T-helper 1 cell treated with Interleukin-12 subunit alpha and Interleukin-12 subunit beta and Interleukin-4 antibody, amounts not matched to agents 30 ng/mL and 1 ng/mL, for 36 hours (primary cell): ENCODE data around the gene PCDHB14. TPM values are rescaled to one million over a fixed set of nuclear protein-coding genes. Genes with fewer than 3 reads are reported as not detected.
"Not testable (repeated sequence)": the region's sequence is repeated elsewhere in the genome, so short reads cannot be mapped to it uniquely, and the experiment has no call there.

Experiments
- intact Hi-C: fragments of 100-400 bp; cut with micrococcal nuclease; formaldehyde crosslinking; loops from one replicate; pipeline ENCODE4 v1.15.1; 2024
- total RNA-seq: library from RNA; stranded (reverse); gene quantifications from 2 replicates; pipeline ENCODE4 v1.2.3, GENCODE V29; 2022

PCDHB14 gene
- total RNA-seq: not detected in 2 replicates

GRCh38 chr5:141223112-141223783, at the start of gene PCDHB14:
TSS of gene PCDHB14 (plus strand) at chr5:141223343. CDS start at chr5:141223506, 163 bp downstream.
- intact Hi-C loops: loop anchor here (2.0 kb wide), 1 partner anchor 342 kb away; no protein-coding TSS in a partner anchor

DNA sequence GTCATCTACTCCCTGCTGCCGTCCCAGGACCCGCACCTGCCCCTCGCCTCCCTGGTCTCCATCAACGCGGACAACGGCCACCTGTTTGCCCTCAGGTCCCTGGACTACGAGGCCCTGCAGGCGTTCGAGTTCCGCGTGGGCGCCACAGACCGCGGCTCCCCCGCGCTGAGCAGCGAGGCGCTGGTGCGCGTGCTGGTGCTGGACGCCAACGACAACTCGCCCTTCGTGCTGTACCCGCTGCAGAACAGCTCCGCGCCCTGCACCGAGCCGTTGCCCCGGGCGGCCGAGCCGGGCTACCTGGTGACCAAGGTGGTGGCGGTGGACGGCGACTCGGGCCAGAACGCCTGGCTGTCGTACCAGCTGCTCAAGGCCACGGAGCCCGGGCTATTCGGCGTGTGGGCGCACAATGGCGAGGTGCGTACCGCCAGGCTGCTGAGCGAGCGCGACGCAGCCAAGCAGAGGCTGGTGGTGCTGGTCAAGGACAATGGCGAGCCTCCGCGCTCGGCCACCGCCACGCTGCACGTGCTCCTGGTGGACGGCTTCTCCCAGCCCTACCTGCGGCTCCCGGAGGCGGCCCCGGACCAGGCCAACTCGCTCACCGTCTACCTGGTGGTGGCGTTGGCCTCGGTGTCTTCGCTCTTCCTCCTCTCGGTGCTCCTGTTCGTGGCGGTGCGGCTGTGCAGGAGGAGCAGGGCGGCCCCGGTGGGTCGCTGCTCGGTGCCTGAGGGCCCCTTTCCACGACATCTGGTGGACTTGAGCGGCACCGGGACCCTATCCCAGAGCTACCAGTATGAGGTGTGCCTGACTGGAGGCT, 48.6 kb upstream of the PCDHB14 start:
- intact Hi-C loops: not testable (repeated sequence)

- intact Hi-C loops: no loop called here
Observed at GRCh38 chr5:141175933-141176332, 47.2 kb upstream of the PCDHB14 start.

DNA sequence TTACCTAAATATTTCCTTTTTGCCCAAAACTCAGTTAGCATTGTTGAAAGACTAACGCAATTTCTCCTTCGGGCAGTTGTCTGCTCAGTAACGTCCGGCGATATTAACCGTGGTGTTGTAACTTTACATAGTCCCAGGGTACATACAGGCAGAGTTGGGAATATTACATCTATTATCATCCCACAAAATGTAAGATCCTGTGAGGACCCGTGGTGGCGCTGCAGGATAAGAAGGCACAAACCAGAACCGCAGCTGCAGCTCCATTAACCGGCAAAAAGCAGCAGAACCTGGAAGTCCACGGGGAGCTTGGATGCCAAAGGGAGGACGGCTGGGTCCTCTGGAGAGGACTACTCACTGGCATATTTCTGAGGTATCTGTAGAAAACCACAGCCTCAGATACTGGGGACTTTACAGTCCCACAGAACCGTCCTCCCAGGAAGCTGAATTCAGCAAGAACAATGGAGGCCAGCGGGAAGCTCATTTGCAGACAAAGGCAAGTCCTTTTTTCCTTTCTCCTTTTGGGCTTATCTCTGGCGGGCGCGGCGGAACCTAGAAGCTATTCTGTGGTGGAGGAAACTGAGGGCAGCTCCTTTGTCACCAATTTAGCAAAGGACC, 45.5 kb upstream of the PCDHB14 start, which contains the start of gene PCDHB8:
TSS of gene PCDHB8 (plus strand) at position 214 of the 615 bp plus-strand sequence. CDS start at position 459, 245 bp downstream.
- intact Hi-C loops: loop anchor here (2.0 kb wide), 1 partner anchor 37 kb away; no protein-coding TSS in a partner anchor

DNA sequence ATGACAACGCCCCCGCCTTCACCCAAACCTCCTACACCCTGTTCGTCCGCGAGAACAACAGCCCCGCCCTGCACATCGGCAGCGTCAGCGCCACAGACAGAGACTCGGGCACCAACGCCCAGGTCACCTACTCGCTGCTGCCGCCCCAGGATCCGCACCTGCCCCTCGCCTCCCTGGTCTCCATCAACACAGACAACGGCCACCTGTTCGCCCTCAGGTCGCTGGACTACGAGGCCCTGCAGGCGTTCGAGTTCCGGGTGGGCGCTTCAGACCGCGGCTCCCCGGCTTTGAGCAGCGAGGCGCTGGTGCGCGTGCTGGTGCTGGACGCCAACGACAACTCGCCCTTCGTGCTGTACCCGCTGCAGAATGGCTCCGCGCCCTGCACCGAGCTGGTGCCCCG, 43.8 kb upstream of the PCDHB14 start:
- intact Hi-C loops: loop anchor here (2.0 kb wide), 1 partner anchor 35 kb away; no protein-coding TSS in a partner anchor

DNA sequence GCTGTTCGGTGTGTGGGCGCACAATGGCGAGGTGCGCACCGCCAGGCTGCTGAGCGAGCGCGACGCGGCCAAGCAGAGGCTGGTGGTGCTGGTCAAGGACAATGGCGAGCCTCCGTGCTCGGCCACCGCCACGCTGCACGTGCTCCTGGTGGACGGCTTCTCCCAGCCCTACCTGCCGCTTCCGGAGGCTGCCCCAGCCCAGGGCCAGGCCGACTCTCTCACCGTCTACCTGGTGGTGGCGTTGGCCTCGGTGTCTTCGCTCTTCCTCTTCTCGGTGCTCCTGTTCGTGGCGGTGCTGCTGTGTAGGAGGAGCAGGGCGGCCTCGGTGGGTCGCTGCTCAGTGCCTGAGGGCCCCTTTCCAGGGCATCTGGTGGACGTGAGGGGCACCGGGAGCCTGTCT, 43.3 kb upstream of the PCDHB14 start:
- intact Hi-C loops: loop anchor here (2.0 to 10.0 kb wide), 2 partner anchors 35 to 335 kb away; partner anchors contain the start of genes PCDHA8 and PCDHA9

DNA sequence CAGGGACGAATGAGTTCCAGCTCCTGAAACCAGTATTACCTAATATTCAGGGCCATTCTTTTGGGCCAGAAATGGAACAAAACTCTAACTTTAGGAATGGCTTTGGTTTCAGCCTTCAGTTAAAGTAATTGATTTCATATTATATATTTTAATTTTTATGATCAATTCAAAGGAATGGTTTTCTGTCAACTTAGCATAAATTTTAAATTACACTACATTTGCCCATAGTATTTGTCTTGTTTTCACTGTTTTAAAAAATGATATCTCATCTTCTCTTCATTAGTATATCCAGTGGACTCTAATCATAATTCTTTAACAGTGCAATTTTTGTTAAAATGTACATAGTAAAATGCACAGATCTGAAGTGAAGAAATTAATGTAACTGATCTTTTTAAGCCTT, 42.8 kb upstream of the PCDHB14 start:
- intact Hi-C loops: loop anchor here (10.0 kb wide), 1 partner anchor 336 kb away; the partner anchor contains the start of genes PCDHA8 and PCDHA9

DNA sequence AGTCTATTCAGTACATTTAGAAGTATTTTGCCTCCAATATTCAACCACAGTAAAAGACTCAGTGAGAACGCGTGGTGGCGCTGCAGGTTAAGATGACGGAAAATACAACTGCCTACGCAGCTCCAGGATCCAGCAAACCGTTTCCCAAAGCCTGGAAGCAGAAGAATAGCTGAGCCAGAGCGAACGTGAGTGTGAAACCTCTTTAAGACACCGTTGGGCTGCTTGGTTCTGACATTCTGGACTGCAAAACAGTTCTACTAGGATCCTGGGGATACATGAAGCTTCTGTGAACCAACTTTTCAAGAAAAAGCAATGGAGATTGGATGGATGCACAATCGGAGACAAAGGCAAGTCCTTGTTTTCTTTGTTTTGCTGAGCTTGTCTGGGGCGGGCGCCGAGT, 40.9 kb upstream of the PCDHB14 start, which contains the start of gene PCDHB16:
TSS of gene PCDHB16 (plus strand) at position 140 of the 400 bp plus-strand sequence. CDS start at position 313, 173 bp downstream.
- intact Hi-C loops: loop anchor here (10.0 kb wide), 1 partner anchor 337 kb away; the partner anchor contains the start of genes PCDHA8 and PCDHA9

DNA sequence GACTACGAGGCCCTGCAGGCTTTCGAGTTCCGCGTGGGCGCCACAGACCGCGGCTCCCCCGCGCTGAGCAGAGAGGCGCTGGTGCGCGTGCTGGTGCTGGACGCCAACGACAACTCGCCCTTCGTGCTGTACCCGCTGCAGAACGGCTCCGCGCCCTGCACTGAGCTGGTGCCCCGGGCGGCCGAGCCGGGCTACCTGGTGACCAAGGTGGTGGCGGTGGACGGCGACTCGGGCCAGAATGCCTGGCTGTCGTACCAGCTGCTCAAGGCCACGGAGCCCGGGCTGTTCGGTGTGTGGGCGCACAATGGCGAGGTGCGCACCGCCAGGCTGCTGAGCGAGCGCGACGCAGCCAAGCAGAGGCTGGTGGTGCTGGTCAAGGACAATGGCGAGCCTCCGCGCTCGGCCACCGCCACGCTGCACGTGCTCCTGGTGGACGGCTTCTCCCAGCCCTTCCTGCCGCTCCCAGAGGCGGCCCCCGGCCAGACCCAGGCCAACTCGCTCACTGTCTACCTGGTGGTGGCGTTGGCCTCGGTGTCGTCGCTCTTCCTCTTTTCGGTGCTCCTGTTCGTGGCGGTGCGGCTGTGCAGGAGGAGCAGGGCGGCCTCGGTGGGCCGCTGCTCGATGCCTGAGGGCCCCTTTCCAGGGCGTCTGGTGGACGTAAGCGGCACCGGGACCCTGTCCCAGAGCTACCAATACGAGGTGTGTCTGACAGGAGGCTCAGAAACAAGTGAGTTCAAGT, 38.9 kb upstream of the PCDHB14 start:
- intact Hi-C loops: loop anchor here (10.0 kb wide), 1 partner anchor 339 kb away; the partner anchor contains the start of genes PCDHA8 and PCDHA9

DNA sequence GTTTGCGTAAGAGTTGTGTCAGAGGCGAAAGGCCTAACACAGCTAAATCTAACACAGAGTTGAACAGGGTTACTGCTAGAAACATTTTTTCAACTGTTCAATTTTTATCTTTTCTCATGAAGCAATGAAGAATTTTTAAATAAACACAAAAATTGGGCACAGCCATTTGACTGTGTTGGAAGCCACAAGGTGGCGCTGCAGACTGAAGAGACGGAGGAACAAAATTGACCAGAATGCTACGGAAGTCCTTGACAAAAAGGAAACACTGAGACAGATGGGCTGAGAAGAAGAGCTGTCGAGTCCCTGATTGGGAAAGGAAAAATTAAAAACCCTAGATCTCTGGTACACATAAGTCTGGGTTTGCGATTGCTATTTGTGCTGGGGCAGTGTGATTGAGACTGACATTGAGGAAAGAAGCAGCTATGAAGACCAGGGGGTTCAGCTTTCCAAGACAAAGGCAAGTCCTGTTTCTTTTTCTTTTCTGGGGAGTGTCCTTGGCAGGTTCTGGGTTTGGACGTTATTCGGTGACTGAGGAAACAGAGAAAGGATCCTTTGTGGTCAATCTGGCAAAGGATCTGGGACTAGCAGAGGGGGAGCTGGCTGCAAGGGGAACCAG, 36.1 kb upstream of the PCDHB14 start, which contains the start of gene PCDHB9:
TSS of gene PCDHB9 (plus strand) at position 265 of the 616 bp plus-strand sequence. CDS start at position 423, 158 bp downstream.
- intact Hi-C loops: loop anchor here (5.0 to 10.0 kb wide), 2 partner anchors 342 to 370 kb away; partner anchors contain the start of genes PCDHA8 and PCDHA9

DNA sequence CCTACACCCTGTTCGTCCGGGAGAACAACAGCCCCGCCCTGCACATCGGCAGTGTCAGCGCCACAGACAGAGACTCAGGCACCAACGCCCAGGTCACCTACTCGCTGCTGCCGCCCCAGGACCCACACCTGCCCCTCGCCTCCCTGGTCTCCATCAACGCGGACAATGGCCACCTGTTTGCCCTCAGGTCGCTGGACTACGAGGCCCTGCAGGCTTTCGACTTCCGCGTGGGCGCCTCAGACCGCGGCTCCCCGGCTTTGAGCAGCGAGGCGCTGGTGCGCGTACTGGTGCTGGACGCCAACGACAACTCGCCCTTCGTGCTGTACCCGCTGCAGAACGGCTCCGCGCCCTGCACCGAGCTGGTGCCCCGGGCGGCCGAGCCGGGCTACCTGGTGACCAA, 34.5 kb upstream of the PCDHB14 start:
- intact Hi-C loops: loop anchor here (5.0 to 10.0 kb wide), 2 partner anchors 344 to 369 kb away; partner anchors contain the start of genes PCDHA8 and PCDHA9

- intact Hi-C loops: loop anchor here (5.0 to 10.0 kb wide), 2 partner anchors 344 to 368 kb away; partner anchors contain the start of genes PCDHA8 and PCDHA9
Observed at GRCh38 chr5:141189131-141189530, 34.0 kb upstream of the PCDHB14 start.

- intact Hi-C loops: loop anchor here (10.0 kb wide), 1 partner anchor 173 kb away; the partner anchor contains the start of gene PCDHGA5
Observed at GRCh38 chr5:141192110-141192725, 30.9 kb upstream of the PCDHB14 start, which contains the start of gene PCDHB10. TSS of gene PCDHB10 (plus strand) at chr5:141192353. CDS start at chr5:141192553, 200 bp downstream.

DNA sequence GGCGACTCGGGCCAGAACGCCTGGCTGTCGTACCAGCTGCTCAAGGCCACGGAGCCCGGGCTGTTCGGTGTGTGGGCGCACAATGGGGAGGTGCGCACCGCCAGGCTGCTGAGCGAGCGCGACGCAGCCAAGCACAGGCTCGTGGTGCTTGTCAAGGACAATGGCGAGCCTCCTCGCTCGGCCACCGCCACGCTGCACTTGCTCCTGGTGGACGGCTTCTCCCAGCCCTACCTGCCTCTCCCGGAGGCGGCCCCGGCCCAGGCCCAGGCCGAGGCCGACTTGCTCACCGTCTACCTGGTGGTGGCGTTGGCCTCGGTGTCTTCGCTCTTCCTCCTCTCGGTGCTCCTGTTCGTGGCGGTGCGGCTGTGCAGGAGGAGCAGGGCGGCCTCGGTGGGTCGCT, 28.8 kb upstream of the PCDHB14 start:
- intact Hi-C loops: loop anchor here (10.0 kb wide), 1 partner anchor 170 kb away; the partner anchor contains the start of gene PCDHGA5

DNA sequence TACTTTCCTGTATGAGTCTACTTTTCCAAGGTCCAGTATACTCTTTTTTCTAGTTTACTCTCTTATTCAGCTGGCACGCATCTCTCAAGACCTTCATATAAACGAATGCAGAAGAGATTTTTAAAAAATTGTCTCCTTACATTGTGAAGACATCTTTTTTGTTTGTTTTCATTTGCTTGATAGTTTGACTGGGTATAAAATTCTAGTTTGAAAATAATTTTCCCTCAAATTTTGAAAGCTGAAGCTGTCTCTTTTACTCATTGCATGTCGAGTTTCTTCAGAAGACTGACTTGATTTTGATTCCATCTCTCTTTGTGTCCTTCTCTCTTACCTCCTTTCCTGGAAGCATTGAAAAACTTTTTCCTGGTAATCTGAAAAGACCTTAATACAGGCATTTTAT, 26.8 kb upstream of the PCDHB14 start:
- intact Hi-C loops: loop anchor here (10.0 kb wide), 1 partner anchor 168 kb away; the partner anchor contains the start of gene PCDHGA5

- intact Hi-C loops: loop anchor here (10.0 kb wide), 1 partner anchor 165 kb away; the partner anchor contains the start of gene PCDHGA5
Observed at GRCh38 chr5:141199359-141200235, 23.5 kb upstream of the PCDHB14 start, which contains the start of gene PCDHB11. TSS of gene PCDHB11 (plus strand) at chr5:141199627. CDS start at chr5:141199775, 148 bp downstream.

DNA sequence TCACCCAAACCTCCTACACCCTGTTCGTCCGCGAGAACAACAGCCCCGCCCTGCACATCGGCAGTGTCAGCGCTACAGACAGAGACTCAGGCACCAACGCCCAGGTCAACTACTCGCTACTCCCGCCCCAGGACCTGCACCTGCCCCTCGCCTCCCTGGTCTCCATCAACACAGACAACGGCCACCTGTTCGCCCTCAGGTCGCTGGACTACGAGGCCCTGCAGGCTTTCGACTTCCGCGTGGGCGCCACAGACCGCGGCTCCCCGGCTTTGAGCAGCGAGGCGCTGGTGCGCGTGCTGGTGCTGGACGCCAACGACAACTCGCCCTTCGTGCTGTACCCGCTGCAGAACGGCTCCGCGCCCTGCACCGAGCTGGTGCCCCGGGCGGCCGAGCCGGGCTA, 22.0 kb upstream of the PCDHB14 start:
- intact Hi-C loops: not testable (repeated sequence)
